Lower leg skin (tissue), 3 donors: ENCODE data around the gene FMOD.

Experiments
- POLR2A ChIP-seq, 2 donors: fragments of 450-650 bp; IDR thresholded peaks; one replicate each; pipeline ENCODE4 v1.6.1; 2016 to 2017; ENCODE audit warnings: antibody characterized with exemption in 2 of 2, mild to moderate bottlenecking in 1 of 2, moderate library complexity in 1 of 2
- TF ChIP-seq, protein P1 (sequence below), 3 donors: fragments of 450-650 bp; IDR thresholded peaks; one replicate each; pipeline ENCODE4 v1.5.1; 2016; ENCODE audit warnings: antibody characterized with exemption in 3 of 3, mild to moderate bottlenecking in 3 of 3, moderate library complexity in 2 of 3

DNA sequence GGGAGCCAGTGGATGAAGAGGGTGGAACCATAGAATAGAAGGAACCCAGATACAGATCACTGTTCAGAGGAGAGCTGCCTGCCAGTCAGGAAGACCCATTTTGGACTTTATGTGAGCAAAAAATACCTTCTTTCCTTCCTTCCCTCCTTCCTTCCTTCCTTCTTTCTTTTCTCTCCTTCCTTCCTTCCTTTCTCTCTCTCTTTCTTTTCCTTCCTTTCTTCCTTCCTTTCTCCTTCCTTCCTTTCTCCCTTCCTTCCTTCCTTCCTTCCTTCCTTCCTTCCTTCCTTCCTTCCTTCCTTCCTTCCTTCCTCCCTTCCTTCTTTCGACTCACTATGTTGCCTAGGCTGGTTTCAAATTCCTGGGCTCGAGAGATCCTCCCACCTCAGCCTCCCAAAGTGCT is 22.1 kb upstream of the FMOD start:
- TF ChIP-seq, protein P1, sequence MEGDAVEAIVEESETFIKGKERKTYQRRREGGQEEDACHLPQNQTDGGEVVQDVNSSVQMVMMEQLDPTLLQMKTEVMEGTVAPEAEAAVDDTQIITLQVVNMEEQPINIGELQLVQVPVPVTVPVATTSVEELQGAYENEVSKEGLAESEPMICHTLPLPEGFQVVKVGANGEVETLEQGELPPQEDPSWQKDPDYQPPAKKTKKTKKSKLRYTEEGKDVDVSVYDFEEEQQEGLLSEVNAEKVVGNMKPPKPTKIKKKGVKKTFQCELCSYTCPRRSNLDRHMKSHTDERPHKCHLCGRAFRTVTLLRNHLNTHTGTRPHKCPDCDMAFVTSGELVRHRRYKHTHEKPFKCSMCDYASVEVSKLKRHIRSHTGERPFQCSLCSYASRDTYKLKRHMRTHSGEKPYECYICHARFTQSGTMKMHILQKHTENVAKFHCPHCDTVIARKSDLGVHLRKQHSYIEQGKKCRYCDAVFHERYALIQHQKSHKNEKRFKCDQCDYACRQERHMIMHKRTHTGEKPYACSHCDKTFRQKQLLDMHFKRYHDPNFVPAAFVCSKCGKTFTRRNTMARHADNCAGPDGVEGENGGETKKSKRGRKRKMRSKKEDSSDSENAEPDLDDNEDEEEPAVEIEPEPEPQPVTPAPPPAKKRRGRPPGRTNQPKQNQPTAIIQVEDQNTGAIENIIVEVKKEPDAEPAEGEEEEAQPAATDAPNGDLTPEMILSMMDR (IDR thresholded peaks at IDR 0.05) = no peak
- TF ChIP-seq POLR2A (IDR thresholded peaks at IDR 0.05) = no peak
